Subcutaneous abdominal adipose tissue (tissue), 5 donors: ENCODE results near the gene CCDC201.

Experiments used
- H3K27ac ChIP-seq: one replicate; pipeline ENCODE4 v1.7.0; 2013; ENCODE audit warnings: low read depth, mild to moderate bottlenecking, inconsistent platforms, low read length, moderate library complexity
- H3K27me3 ChIP-seq, 5 donors: one replicate each; pipeline ENCODE4 v1.7.0; 2013; ENCODE audit warnings: low read length in 5 of 5, inconsistent platforms in 1 of 5; ENCODE audit not compliant: control insufficient read depth in 5 of 5, insufficient read depth in 4 of 5
- H3K36me3 ChIP-seq, 5 donors: one replicate each; pipeline ENCODE4 v1.7.0; 2013; ENCODE audit warnings: low read length in 5 of 5; ENCODE audit not compliant: control insufficient read depth in 5 of 5, insufficient read depth in 5 of 5
- H3K4me1 ChIP-seq, 5 donors: one replicate each; pipeline ENCODE4 v1.7.0; 2013; ENCODE audit warnings: low read length in 5 of 5, mild to moderate bottlenecking in 3 of 5, moderate library complexity in 1 of 5; ENCODE audit not compliant: control insufficient read depth in 5 of 5, insufficient read depth in 5 of 5
- H3K4me3 ChIP-seq, 5 donors: one replicate each; pipeline ENCODE4 v1.7.0; 2013; ENCODE audit warnings: low read length in 5 of 5, low read depth in 1 of 5
- H3K9ac ChIP-seq, 5 donors: one replicate each; pipeline ENCODE4 v1.7.0; 2013; ENCODE audit warnings: low read length in 5 of 5, mild to moderate bottlenecking in 4 of 5, moderate library complexity in 3 of 5
- H3K9me3 ChIP-seq, 5 donors: one replicate each; pipeline ENCODE4 v1.7.0; 2013; ENCODE audit warnings: low read length in 5 of 5; ENCODE audit not compliant: control insufficient read depth in 5 of 5
- donor health status: healthy.
- donor health status: healthy.
- donor health status: healthy.
- donor health status: healthy.
- donor health status: healthy.

CCDC201 gene, protein sequence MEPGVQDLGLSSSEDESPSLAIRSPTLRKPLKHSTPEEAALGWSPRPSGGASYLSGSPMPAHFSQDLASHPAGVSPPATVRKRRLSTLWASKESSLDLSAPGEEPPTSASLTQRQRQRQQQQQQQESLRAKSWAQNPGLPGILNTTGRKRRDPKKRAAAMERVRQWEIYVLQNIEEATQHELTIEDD

DNA sequence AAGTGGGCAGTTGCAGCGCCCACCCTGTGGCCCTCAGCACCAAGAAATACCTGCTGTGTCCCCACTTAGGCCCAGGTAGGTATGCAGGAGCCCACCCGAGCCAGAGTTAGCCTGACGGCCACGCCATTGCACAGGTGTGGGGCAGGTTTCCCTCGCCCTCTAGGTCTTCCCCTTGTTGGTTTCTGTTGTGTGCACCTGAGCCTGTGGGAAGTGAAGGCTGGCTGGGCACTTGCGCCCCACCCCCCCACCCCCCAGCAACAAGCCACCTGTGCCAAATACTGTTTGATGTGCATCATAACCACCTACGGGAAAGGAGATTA lies at the start of gene CCDC201:
CCDC201 (minus strand) TSS at position 48 of the 320 bp plus-strand sequence. CDS start 75 bp downstream, outside the sequence.
- H3K27me3 ChIP-seq = peaks cover 0 to 4% (median 0%) of the 10 kb centered on the region in 5 donors
- H3K4me3 ChIP-seq = no peak within 1 kb of the TSS
- H3K4me1 ChIP-seq = no peaks in the 10 kb centered on the region
- H3K9me3 ChIP-seq = peaks cover 0 to 8% (median 3%) of the 10 kb centered on the region in 5 donors
- H3K9ac ChIP-seq = no peak within 1 kb of the TSS
- no peak within 1 kb of the TSS for H3K27ac ChIP-seq
- H3K36me3 ChIP-seq = no peaks in the 10 kb centered on the region

DNA sequence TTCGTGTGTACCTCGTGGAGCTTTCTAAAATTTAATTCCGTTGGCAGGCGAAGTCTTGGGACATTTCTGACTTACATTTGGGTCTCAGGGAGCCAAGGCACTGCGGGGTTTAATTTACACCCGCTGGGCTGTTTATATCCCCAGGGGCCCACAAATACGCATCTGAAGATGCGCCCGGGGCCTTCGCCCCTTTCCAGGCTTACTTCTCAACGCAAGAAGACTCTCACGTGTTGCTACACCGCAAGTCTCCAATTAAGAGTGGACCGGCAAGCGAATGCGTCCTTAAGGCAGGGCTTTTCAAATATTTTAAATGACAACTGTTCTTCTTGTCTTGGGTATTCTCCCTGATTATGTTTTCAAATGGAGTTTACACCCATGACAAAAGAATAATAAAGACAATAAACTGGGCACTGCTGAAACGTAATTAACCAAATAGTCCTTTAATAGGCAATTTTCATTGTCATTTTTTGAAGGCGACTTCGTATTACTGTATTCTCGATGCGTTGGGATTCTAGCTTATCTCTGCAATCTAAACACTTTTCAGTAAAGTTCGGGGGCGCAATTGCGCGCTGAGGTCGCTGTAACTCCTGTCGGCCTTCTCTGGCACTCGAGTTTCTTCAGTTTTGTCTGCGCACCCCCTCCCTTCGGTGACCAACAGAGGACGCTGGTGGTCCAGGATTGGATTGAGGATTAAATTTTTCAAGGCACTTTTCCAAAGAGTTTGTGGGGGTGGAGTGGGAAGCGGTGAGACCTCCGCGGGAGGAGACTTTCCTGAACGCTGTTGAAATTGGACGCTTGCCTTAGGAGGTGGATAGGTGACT lies 49.0 kb upstream of the CCDC201 start:
- no peaks in the 10 kb centered on the region for H3K9me3 ChIP-seq
- peaks cover 0 to 3% (median 0%) of the 10 kb centered on the region in 5 donors for H3K36me3 ChIP-seq
- peak overlapping the region in 2 of 5 donors; percentile 10 to 44 for H3K9ac ChIP-seq
- H3K27ac ChIP-seq = no peak overlapping the region
- peak overlapping the region; percentile 64 to 75 (median 69) for H3K4me3 ChIP-seq
- H3K4me1 ChIP-seq = peaks cover 2 to 61% (median 53%) of the 10 kb centered on the region in 5 donors
- H3K27me3 ChIP-seq = peaks cover 0 to 19% (median 15%) of the 10 kb centered on the region in 5 donors

DNA sequence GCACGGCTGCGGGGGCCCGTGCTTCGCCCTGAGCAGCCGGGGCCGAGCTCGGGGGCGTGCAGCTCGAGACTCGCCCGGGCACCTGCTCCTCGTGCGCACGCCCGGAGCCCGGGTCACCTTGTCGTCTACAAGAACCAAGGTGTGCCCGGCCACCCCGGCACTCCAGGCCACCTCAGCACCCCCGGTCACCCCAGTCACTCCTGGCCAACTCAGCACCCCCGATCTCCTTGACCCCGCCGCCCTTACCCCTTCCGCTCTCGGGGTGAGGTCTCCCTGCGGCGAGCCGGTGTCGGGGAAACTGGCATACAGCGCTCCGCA lies 48.5 kb upstream of the CCDC201 start:
- peak overlapping the region in 1 of 5 donors; percentile 10 for H3K9ac ChIP-seq
- H3K27me3 ChIP-seq = peaks cover 0 to 19% (median 15%) of the 10 kb centered on the region in 5 donors
- peaks cover 2 to 61% (median 53%) of the 10 kb centered on the region in 5 donors for H3K4me1 ChIP-seq
- H3K9me3 ChIP-seq = no peaks in the 10 kb centered on the region
- peaks cover 0 to 9% (median 5%) of the 10 kb centered on the region in 5 donors for H3K36me3 ChIP-seq
- H3K27ac ChIP-seq = no peak overlapping the region
- H3K4me3 ChIP-seq = peak overlapping the region; percentile 64 to 75 (median 69)

DNA sequence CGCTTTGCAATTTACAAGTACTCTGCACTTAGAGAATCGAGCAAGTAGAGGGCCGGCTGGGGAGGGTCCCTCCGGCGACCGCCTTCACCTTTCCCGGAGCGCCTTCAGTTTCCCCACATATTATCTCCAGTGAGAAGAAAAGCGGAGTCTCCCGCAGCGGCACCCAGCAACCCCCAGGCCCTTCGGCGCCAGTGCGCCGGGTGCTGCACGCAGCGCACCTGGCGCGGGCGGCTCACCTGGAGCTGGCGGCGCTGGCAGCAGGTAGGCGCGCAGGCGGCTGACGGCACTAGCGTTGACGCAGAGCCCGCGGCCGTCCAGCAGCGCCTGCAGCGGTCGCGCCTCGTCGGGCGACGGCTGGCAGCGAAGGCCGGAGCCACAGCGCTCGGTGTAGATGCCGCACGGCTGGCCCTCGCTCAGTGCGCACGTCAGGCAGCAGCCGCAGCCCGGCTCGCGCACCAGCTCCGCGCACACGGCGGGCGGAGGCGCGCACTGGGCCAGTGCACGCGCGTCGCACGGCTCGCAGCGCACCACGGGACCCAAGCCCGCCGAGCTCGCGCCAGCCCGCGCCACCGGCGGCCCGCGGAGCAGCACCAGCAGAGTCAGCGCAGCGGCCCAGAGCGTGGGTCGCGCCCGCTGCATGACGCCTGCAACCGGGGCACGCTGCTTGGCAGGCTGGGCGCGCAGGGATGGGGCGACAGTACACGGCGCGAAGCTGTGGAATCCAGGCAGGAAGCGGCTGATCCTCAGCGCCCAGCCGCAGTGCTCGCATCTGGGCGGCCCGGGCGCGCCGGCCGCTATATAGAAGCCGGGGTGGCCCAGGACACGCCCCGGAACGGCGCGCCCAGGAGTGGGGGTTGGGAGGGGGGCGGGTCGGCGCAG lies 47.9 kb upstream of the CCDC201 start, which contains the start of gene IGFBP3:
IGFBP3 (minus strand) TSS at position 771 of the 879 bp plus-strand sequence; CDS start at position 639, 132 bp downstream.
- H3K27ac ChIP-seq = no peak within 1 kb of the TSS
- peak within 1 kb of the TSS; percentile 68 to 76 (median 70) for H3K4me3 ChIP-seq
- H3K9me3 ChIP-seq = no peaks in the 10 kb centered on the region
- peaks cover 0 to 15% (median 9%) of the 10 kb centered on the region in 5 donors for H3K36me3 ChIP-seq
- peak within 1 kb of the TSS in 1 of 5 donors; percentile 10 for H3K9ac ChIP-seq
- peaks cover 2 to 61% (median 53%) of the 10 kb centered on the region in 5 donors for H3K4me1 ChIP-seq
- peaks cover 0 to 22% (median 15%) of the 10 kb centered on the region in 5 donors for H3K27me3 ChIP-seq

DNA sequence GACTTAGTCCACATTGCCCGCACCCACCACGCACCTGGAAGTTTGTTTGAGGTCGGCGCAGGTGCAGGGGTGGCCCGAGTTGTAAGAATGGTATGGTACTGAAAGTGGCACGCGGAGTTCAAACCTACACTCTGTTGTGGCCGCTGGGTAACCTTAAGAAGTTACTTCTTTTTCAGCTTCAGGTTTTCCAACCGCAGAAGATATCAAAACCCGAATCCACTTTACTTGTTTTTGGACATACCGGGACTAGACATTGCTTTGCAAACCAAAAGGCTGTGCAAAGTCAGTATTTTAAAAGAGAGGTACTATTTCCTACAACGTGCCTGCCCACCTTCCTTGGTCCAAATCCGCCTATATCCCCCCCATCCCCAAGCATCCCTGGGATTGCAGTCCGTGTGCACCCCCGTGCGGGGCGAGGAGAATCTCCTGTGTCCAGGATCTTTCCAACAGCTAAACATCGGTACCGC lies 47.1 kb upstream of the CCDC201 start:
- H3K27ac ChIP-seq = no peak overlapping the region
- H3K9ac ChIP-seq = no peak overlapping the region
- H3K27me3 ChIP-seq = peaks cover 0 to 22% (median 15%) of the 10 kb centered on the region in 5 donors

DNA sequence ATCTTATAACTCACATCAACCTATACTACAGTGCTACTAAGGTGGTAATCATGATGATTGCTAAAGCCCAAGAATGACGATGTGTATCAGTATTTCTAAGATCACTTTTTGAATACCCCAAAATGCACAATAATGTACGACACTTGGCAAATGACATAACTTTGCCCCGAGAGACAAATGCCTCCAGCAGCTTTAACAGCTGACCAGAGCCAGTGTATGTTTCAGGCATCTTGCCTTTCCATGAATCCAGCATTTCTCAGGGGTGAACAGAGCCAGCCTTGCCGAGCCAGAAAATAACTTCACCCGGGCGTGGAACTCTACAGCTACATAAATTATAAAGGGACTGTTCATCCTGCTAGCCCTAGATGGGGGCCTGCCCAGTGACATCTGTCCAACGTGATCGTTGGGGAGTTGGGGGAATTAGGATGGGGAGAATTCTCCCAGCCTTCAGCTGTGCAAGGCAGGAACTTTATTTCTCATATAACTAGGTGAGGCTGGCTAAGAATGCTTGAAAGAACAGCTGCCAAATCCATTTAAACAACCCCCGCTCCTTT lies 46.4 kb upstream of the CCDC201 start:
- no peak overlapping the region for H3K27ac ChIP-seq
- peak overlapping the region; percentile 68 to 76 (median 70) for H3K4me3 ChIP-seq
- H3K27me3 ChIP-seq = peaks cover 0 to 22% (median 15%) of the 10 kb centered on the region in 5 donors
- H3K9me3 ChIP-seq = no peaks in the 10 kb centered on the region
- peaks cover 2 to 61% (median 53%) of the 10 kb centered on the region in 5 donors for H3K4me1 ChIP-seq
- peak overlapping the region in 2 of 5 donors; percentile 9 to 26 for H3K9ac ChIP-seq
- H3K36me3 ChIP-seq = peaks cover 0 to 29% (median 19%) of the 10 kb centered on the region in 5 donors

More for the DNA sequence above, 47.1 kb upstream of the CCDC201 start:
- H3K4me3 ChIP-seq = peak overlapping the region; percentile 68 to 76 (median 70)
- no peaks in the 10 kb centered on the region for H3K9me3 ChIP-seq
- H3K4me1 ChIP-seq = peaks cover 2 to 61% (median 53%) of the 10 kb centered on the region in 5 donors
- H3K36me3 ChIP-seq = peaks cover 0 to 22% (median 12%) of the 10 kb centered on the region in 5 donors

DNA sequence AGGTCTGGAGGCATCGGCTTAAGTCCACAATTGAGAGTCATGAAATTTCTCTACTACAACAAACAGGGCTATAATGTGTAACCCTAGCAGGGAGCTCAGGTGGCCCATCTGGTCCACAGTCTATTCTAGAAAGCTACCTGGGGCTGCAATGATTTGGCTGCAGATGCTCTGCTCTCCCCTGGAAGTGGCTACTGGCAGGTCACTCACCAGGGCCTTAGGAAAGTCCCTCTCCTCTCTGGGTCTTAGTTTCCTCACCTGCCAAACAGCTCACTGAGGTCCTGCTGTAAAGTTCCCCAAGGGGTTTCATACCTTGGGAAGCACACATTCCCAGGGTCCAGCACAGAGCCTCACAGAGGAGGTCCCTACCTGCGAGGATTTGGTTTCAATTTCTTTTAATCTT lies 45.7 kb upstream of the CCDC201 start:
- Histone ChIP-seq H3K4me1 (peaks cover 2 to 57% (median 50%) of the 10 kb centered on the region in 5 donors), H3K27me3 (peaks cover 0 to 22% (median 15%) of the 10 kb centered on the region in 5 donors), H3K36me3 (peaks cover 0 to 33% (median 20%) of the 10 kb centered on the region in 5 donors), H3K9me3 (no peaks in the 10 kb centered on the region), H3K9ac (no peak overlapping the region), H3K27ac (no peak overlapping the region), H3K4me3 (peak overlapping the region in 2 of 5 donors; percentile 68 to 75)

DNA sequence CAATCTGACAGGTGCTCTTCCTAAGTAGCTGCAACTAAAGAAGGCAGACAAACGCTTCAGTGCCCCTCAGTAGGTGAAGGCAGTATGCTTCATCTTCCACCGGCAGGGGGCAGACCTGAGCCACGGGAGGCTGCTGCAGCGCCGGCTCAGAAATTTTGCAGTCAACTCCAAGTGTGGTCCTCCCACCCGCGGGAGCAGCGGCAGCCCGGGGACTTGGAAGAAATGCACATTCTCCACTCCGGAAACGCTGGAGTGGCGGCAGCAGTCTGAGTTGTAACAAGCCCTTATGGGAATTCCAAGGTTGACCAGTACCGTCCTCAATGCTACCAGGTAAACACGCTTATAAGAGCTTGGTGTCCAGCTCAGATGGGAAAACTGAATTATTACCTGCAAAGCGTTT lies 44.8 kb upstream of the CCDC201 start:
- peak overlapping the region; percentile 25 to 75 (median 40) for H3K4me3 ChIP-seq
- peaks cover 2 to 49% (median 41%) of the 10 kb centered on the region in 5 donors for H3K4me1 ChIP-seq
- H3K27me3 ChIP-seq = peaks cover 0 to 22% (median 15%) of the 10 kb centered on the region in 5 donors
- H3K36me3 ChIP-seq = peaks cover 0 to 42% (median 28%) of the 10 kb centered on the region in 5 donors
- no peak overlapping the region for H3K9ac ChIP-seq
- no peaks in the 10 kb centered on the region for H3K9me3 ChIP-seq
- no peak overlapping the region for H3K27ac ChIP-seq

DNA sequence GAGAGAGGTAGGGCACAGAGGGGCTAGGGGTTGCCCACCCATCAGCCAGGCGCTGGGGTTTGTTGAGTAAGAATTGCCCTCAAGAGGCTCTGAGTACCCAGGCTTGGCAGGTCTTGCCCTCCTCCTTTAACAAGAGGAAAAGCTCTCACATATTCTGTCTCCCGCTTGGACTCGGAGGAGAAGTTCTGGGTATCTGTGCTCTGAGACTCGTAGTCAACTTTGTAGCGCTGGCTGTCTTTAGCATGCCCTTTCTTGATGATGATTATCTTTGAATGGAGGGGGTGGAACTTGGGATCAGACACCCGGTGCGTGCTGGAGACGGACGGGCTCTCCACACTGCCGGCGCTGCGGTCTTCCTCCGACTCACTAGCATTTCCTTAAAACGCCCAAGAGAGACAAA lies 44.2 kb upstream of the CCDC201 start:
- peaks cover 0 to 46% (median 30%) of the 10 kb centered on the region in 5 donors for H3K36me3 ChIP-seq
- no peak overlapping the region for H3K4me3 ChIP-seq
- no peaks in the 10 kb centered on the region for H3K9me3 ChIP-seq
- H3K27me3 ChIP-seq = peaks cover 0 to 22% (median 13%) of the 10 kb centered on the region in 5 donors
- H3K27ac ChIP-seq = no peak overlapping the region
- no peak overlapping the region for H3K9ac ChIP-seq
- H3K4me1 ChIP-seq = peaks cover 2 to 43% (median 35%) of the 10 kb centered on the region in 5 donors
